H1 (cell line): ENCODE results near the gene TMEM178B. TPM values are rescaled to one million over a fixed set of nuclear protein-coding genes. Genes with fewer than 3 reads are reported as not detected.

Source experiments
- CTCF ChIA-PET: fragments of 300-600 bp; sonication (Branson Sonifier 250); formaldehyde crosslinking; loops from one replicate; lab custom pipeline; 2021; ENCODE audit not compliant: partially characterized antibody; lab: Charles Lee
- POLR2A ChIA-PET: fragments of 300-600 bp; sonication (Branson Sonifier 250); formaldehyde crosslinking; loops from one replicate; lab custom pipeline; 2021; ENCODE audit warnings: inconsistent platforms; ENCODE audit not compliant: partially characterized antibody; lab: Charles Lee
- DNase-seq, 2 experiments: peaks; one replicate each; pipeline versions ENCODE4 v3.0.0 to v3.0.0-alpha.2; 2010 to 2022; ENCODE audit warnings: low spot score in 2 of 2, low read depth in 1 of 2, mixed read lengths in 1 of 2
- FAIRE-seq: peaks from 2 replicates; lab custom pipeline; 2011; peaks lifted over from hg19 to GRCh38; lab: Jason Lieb, UNC
- H2AFZ ChIP-seq: 2 replicates; pipeline ENCODE4 v1.8.1; 2012; ENCODE audit warnings: low read length, inconsistent platforms
- H2AK5ac ChIP-seq: 2 replicates; pipeline ENCODE4 v1.6.1; 2013; ENCODE audit warnings: low read depth, low read length
- H2BK120ac ChIP-seq: replicated peaks from 2 replicates; pipeline ENCODE3; 2013; ENCODE audit warnings: low read depth, low read length, inconsistent platforms
- H2BK12ac ChIP-seq: 2 replicates; pipeline ENCODE4 v1.6.1; 2013; ENCODE audit warnings: low read depth, low read length
- H2BK15ac ChIP-seq: 2 replicates; pipeline ENCODE4 v1.6.1; 2013; ENCODE audit warnings: low read length
- H2BK20ac ChIP-seq: 2 replicates; pipeline ENCODE4 v1.6.1; 2013; ENCODE audit warnings: low read length
- H2BK5ac ChIP-seq: 2 replicates; pipeline ENCODE4 v1.6.1; 2013; ENCODE audit warnings: low read depth, low read length
- H3K14ac ChIP-seq: 2 replicates; pipeline ENCODE4 v1.6.1; 2013; ENCODE audit warnings: inconsistent platforms; ENCODE audit not compliant: insufficient read length
- H3K18ac ChIP-seq: 2 replicates; pipeline ENCODE4 v1.6.1; 2013; ENCODE audit warnings: low read length; ENCODE audit errors: extremely low read depth
- H3K23ac ChIP-seq: 2 replicates; pipeline ENCODE4 v1.6.1; 2013; ENCODE audit warnings: inconsistent platforms; ENCODE audit not compliant: insufficient read length
- H3K23me2 ChIP-seq: 2 replicates; pipeline ENCODE4 v1.6.1; 2013; ENCODE audit warnings: low read depth, low read length
- H3K27ac ChIP-seq: 2 replicates; pipeline ENCODE4 v1.6.1; 2011; ENCODE audit warnings: low read depth, low read length, inconsistent platforms
- H3K27me3 ChIP-seq, 4 experiments: replicated peaks in 1 of 4; 1 replicate in 1 of 4; 2 replicates in 3 of 4; pipeline versions ENCODE4 v1.6.1 to v1.8.1; 2011 to 2013; ENCODE audit warnings: low read length in 3 of 4, mild to moderate bottlenecking in 3 of 4, inconsistent platforms in 2 of 4, mixed read lengths in 2 of 4, moderate library complexity in 1 of 4; ENCODE audit not compliant: control insufficient read depth in 3 of 4, insufficient read depth in 3 of 4; ENCODE audit errors: extremely low read depth in 1 of 4
- H3K36me3 ChIP-seq, 4 experiments: 2 replicates each; pipeline versions ENCODE4 v1.6.1 to v1.8.1; 2011 to 2013; ENCODE audit warnings: mild to moderate bottlenecking in 4 of 4, low read length in 3 of 4, moderate library complexity in 2 of 4, control low read depth in 1 of 4, inconsistent platforms in 1 of 4; ENCODE audit not compliant: insufficient read depth in 4 of 4, control insufficient read depth in 2 of 4
- H3K4ac ChIP-seq: replicated peaks from 2 replicates; pipeline ENCODE3; 2013; ENCODE audit warnings: low read length, low read depth, mixed read lengths, inconsistent platforms; ENCODE audit not compliant: insufficient read length
- H3K4me1 ChIP-seq, 4 experiments: replicated peaks in 1 of 4; 1 replicate in 1 of 4; 2 replicates in 3 of 4; pipeline versions ENCODE4 v1.6.1 to v1.8.1; 2011 to 2013; ENCODE audit warnings: low read length in 3 of 4, inconsistent platforms in 2 of 4, mixed read lengths in 1 of 4; ENCODE audit not compliant: insufficient read depth in 4 of 4, control insufficient read depth in 3 of 4
- H3K4me2 ChIP-seq, 2 experiments: 2 replicates each; pipeline versions ENCODE4 v1.6.1 to v1.8.1; 2011 to 2013; ENCODE audit warnings: low read depth in 2 of 2, low read length in 2 of 2, control low read depth in 1 of 2, inconsistent platforms in 1 of 2, mild to moderate bottlenecking in 1 of 2; ENCODE audit not compliant: insufficient read depth in 1 of 2
- H3K4me3 ChIP-seq, 4 experiments: fragments of 200-600, 300-600 bp in 1 of 4; sonication (generic), shearing (Covaris generic), sonication (Bioruptor Twin) in 1 of 4; 2 replicates each; pipeline versions ENCODE4 v1.5.1 to v1.8.1; 2011 to 2016; ENCODE audit warnings: low read length in 4 of 4, low read depth in 3 of 4, control low read depth in 2 of 4, inconsistent platforms in 2 of 4, mild to moderate bottlenecking in 2 of 4, mixed read lengths in 1 of 4, moderate library complexity in 1 of 4; ENCODE audit not compliant: insufficient read depth in 2 of 4; ENCODE audit errors: extremely low read depth in 1 of 4
- H3K56ac ChIP-seq: replicated peaks from 2 replicates; pipeline ENCODE3; 2013; ENCODE audit warnings: low read depth, mild to moderate bottlenecking, mixed read lengths, low read length, inconsistent platforms; ENCODE audit not compliant: insufficient read length
- H3K79me1 ChIP-seq: 2 replicates; pipeline ENCODE4 v1.6.1; 2013; ENCODE audit warnings: low read depth, low read length, control low read depth
- H3K79me2 ChIP-seq, 2 experiments: 2 replicates each; pipeline versions ENCODE4 v1.6.1 to v1.8.1; 2012 to 2013; ENCODE audit warnings: low read length in 2 of 2, mild to moderate bottlenecking in 2 of 2, inconsistent platforms in 1 of 2; ENCODE audit not compliant: insufficient read depth in 2 of 2, control insufficient read depth in 1 of 2
- H3K9ac ChIP-seq, 4 experiments: replicated peaks in 1 of 4; 1 replicate in 1 of 4; 2 replicates in 3 of 4; pipeline versions ENCODE4 v1.6.1 to v1.8.1; 2011 to 2013; ENCODE audit warnings: low read depth in 3 of 4, low read length in 3 of 4, control low read depth in 2 of 4, mild to moderate bottlenecking in 2 of 4, moderate library complexity in 2 of 4, inconsistent platforms in 1 of 4; ENCODE audit errors: extremely low read depth in 1 of 4
- H3K9me3 ChIP-seq, 2 experiments: 2 replicates each; pipeline versions ENCODE4 v1.6.1 to v1.8.1; 2012 to 2013; ENCODE audit warnings: mild to moderate bottlenecking in 2 of 2, moderate library complexity in 2 of 2, control low read depth in 1 of 2, inconsistent platforms in 1 of 2, low read depth in 1 of 2, low read length in 1 of 2, mixed read lengths in 1 of 2; ENCODE audit not compliant: insufficient read depth in 2 of 2
- H4K20me1 ChIP-seq, 2 experiments: replicated peaks in 1 of 2; 2 replicates each; pipeline versions ENCODE3 to v1.8.1; 2011 to 2013; ENCODE audit warnings: inconsistent platforms in 2 of 2, low read length in 2 of 2, mild to moderate bottlenecking in 1 of 2; ENCODE audit not compliant: insufficient read depth in 2 of 2, control insufficient read depth in 1 of 2
- H4K5ac ChIP-seq: 2 replicates; pipeline ENCODE4 v1.6.1; 2013; ENCODE audit warnings: low read length, low read depth, mixed read lengths, inconsistent platforms; ENCODE audit not compliant: insufficient read length
- H4K8ac ChIP-seq: 2 replicates; pipeline ENCODE4 v1.8.0; 2013; ENCODE audit warnings: mild to moderate bottlenecking, moderate library complexity, low read length, inconsistent platforms; ENCODE audit not compliant: insufficient read depth; ENCODE audit errors: extremely low read depth
- H4K91ac ChIP-seq: replicated peaks from 2 replicates; pipeline ENCODE3; 2013; ENCODE audit warnings: low read length, mixed read lengths, inconsistent platforms; ENCODE audit not compliant: insufficient read length
- ASH2L ChIP-seq: fragments of 200-600, 300-600 bp; sonication (generic); IDR thresholded peaks from one replicate; pipeline ENCODE4 v1.7.1; 2017; ENCODE audit warnings: low read length
- BCL11A ChIP-seq, 2 experiments: IDR thresholded peaks; one replicate each; pipeline ENCODE4 v1.6.1; 2011; ENCODE audit warnings: low read depth in 2 of 2, low read length in 2 of 2, mild to moderate bottlenecking in 2 of 2
- CBX8 ChIP-seq: fragments of 300-800, 300-1000 bp; sonication (generic); IDR thresholded peaks from 2 replicates; pipeline ENCODE4 v1.7.1; 2016; ENCODE audit warnings: low read depth, low read length, borderline replicate concordance
- CHD1 ChIP-seq: IDR thresholded peaks from 2 replicates; pipeline ENCODE4 v1.6.1; 2012; ENCODE audit warnings: low read depth, low read length, improper control_type of control experiment
- KDM5A ChIP-seq: fragments of 200-600 bp; IDR thresholded peaks from 2 replicates; pipeline ENCODE4 v1.7.1; 2012; ENCODE audit warnings: mild to moderate bottlenecking, low read length, inconsistent platforms, mixed read lengths
- POLR2A ChIP-seq, 2 experiments: IDR thresholded peaks; 1 replicate in 1 of 2; 2 replicates in 1 of 2; pipeline ENCODE4 v1.6.1; 2011; ENCODE audit warnings: low read depth in 2 of 2, low read length in 2 of 2, mild to moderate bottlenecking in 2 of 2; ENCODE audit errors: control extremely low read depth in 1 of 2
- RFX5 ChIP-seq: IDR thresholded peaks from 2 replicates; pipeline ENCODE4 v1.6.1; 2011; ENCODE audit warnings: low read depth, low read length, improper control_type of control experiment, borderline replicate concordance
- RXRA ChIP-seq: IDR thresholded peaks from 2 replicates; pipeline ENCODE4 v1.6.1; 2011; ENCODE audit warnings: low read depth, mild to moderate bottlenecking, low read length, moderate library complexity; ENCODE audit not compliant: insufficient read depth
- SIN3A ChIP-seq, 2 experiments: IDR thresholded peaks in 1 of 2; conservative IDR thresholded peaks in 1 of 2; 2 replicates each; pipeline ENCODE4 v1.6.1; 2011 to 2012; ENCODE audit warnings: low read length in 2 of 2, improper control_type of control experiment in 1 of 2, low read depth in 1 of 2, mild to moderate bottlenecking in 1 of 2
- SIX5 ChIP-seq: IDR thresholded peaks from 2 replicates; pipeline ENCODE4 v1.6.1; 2011; ENCODE audit warnings: mild to moderate bottlenecking, low read depth, low read length
- TEAD4 ChIP-seq: IDR thresholded peaks from 2 replicates; pipeline ENCODE4 v1.6.1; 2012; ENCODE audit warnings: low read depth, low read length, inconsistent platforms, mixed read lengths
- WGBS, 2 experiments: shearing (Covaris generic) in 1 of 2; methylation state at CpG; one replicate each; pipeline versions ENCODE4 v1.1.6 to v1.1.7; 2013 to 2015; ENCODE audit warnings: low lambda C conversion rate in 2 of 2, mixed read lengths in 2 of 2, inconsistent platforms in 1 of 2, low coverage in 1 of 2, missing lambda C conversion rate in 1 of 2; ENCODE audit not compliant: insufficient replicate concordance in 2 of 2, insufficient coverage in 1 of 2, insufficient read length in 1 of 2; ENCODE audit errors: extremely low coverage in 1 of 2, missing lambda C conversion rate in 1 of 2; 5-methylcytosine and 5-hydroxymethylcytosine counted together
- polyA plus RNA-seq, 7 experiments: library from polyadenylated mRNA; depleted of rRNA in 3 of 7; stranded (reverse) in 5 of 7; unstranded in 2 of 7; fragments of >200 nt in 5 of 7; fragments of 200-250 nt in 2 of 7; gene quantifications; 1 replicate in 5 of 7; 2 replicates in 1 of 7; 4 replicates in 1 of 7; pipeline versions ENCODE4 v1.2.1 to v1.2.3, GENCODE V29; 2011 to 2013; ENCODE audit warnings: missing spikeins in 2 of 7, mixed read lengths in 2 of 7
- total RNA-seq: library from RNA; stranded (reverse); fragmentation: NEBNext Ultra II Directional; extraction: Animal tissue kit (Norgen Biotek cat#: 25700); gene quantifications from 2 replicates; pipeline ENCODE4 v1.2.1, GENCODE V29; 2021

The TMEM178B gene
- total and polyA plus RNA-seq, 2 of the 8 experiments (the other 6 are each of a cell fraction or from before 2014, with no cell fraction given), result 5.3 to 18.1 TPM

DNA sequence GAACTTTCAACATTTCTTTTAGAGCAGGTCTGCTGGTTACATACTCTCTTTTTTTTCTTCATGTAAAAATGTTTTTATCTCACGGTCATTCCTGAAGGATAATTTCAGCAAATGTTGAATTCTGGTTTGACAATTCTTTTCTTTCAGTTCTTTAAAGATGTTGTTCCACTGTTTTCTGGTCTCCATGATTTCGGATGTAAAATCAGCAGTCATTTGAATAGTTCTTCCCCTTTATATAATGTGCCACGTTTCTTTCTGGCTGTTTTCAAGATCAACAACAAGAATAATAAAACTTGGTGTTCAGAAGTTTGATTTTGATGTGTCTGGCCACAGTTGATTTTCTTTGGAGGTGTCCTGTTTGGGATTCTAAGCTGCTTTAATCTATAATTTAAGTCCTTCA, 45.1 kb upstream of the TMEM178B start:
- H3K4me2 ChIP-seq, result no peak overlapping the region
- H3K56ac ChIP-seq, result no peak overlapping the region
- H3K4me3 ChIP-seq, result no peak overlapping the region
- H4K8ac ChIP-seq, result no peak overlapping the region
- H3K23ac ChIP-seq, result no peak overlapping the region
- no peaks in the 10 kb centered on the region for H4K20me1 ChIP-seq
- H3K18ac ChIP-seq, result no peak overlapping the region
- ChIA-PET POLR2A (no interaction called here), CTCF (interaction anchor here (0.6 to 1.1 kb wide), 2 partner anchors 11 to 1672 kb away, joined by 3 to 5 read pairs; no protein-coding TSS in a partner anchor)
- peaks cover 4 to 12% of the 10 kb centered on the region in 2 experiments for H3K9me3 ChIP-seq
- H3K4me1 ChIP-seq, result peaks cover 0 to 4% (median 0%) of the 10 kb centered on the region in 4 experiments; a peak in 2 of 7 replicates
- H2AK5ac ChIP-seq, result no peak overlapping the region
- H2BK15ac ChIP-seq, result no peak overlapping the region
- no peak overlapping the region for H2BK20ac ChIP-seq
- H2BK5ac ChIP-seq, result no peak overlapping the region
- no peaks in the 10 kb centered on the region for H3K79me2 ChIP-seq
- no peak overlapping the region for H3K9ac ChIP-seq
- no peak overlapping the region for H2AFZ ChIP-seq
- TF ChIP-seq ASH2L, result no peak
- no peak for TF ChIP-seq CBX8
- no peak for TF ChIP-seq POLR2A (IDR thresholded peaks at IDR 0.05; ENCODE audit: control extremely low read depth in 1 of 2, low read depth in 2 of 2, low read length in 2 of 2)
- TF ChIP-seq RFX5, result no peak
- no peak for TF ChIP-seq CHD1
- TF ChIP-seq SIX5, result no peak
- no peak for TF ChIP-seq SIN3A (conservative IDR thresholded peaks at IDR 0.05 in 1 of 2, IDR thresholded peaks at IDR 0.05 in 1 of 2; ENCODE audit: low read depth in 1 of 2, low read length in 2 of 2)
- TF ChIP-seq RXRA, result no peak
- no peak for TF ChIP-seq KDM5A
- TF ChIP-seq TEAD4, result no peak
- no peak for TF ChIP-seq BCL11A (IDR thresholded peaks at IDR 0.05; ENCODE audit: low read depth in 2 of 2, low read length in 2 of 2)
- H3K27ac ChIP-seq, result no peak overlapping the region
- no peaks in the 10 kb centered on the region for H3K27me3 ChIP-seq
- no peaks in the 10 kb centered on the region for H3K79me1 ChIP-seq
- no peak for FAIRE-seq
- H2BK120ac ChIP-seq, result no peak overlapping the region
- no peak overlapping the region for H3K14ac ChIP-seq
- H3K23me2 ChIP-seq, result no peaks in the 10 kb centered on the region
- 93% methylated on average over 3 of the region's 3 CpGs; no CpG with 5 or more reads in 1 of the 2 experiments for WGBS, 2 experiments
- H3K36me3 ChIP-seq, result no peaks in the 10 kb centered on the region
- no peak overlapping the region for H2BK12ac ChIP-seq
- no peak overlapping the region for H4K91ac ChIP-seq
- no peak for DNase-seq
- H4K5ac ChIP-seq, result no peak overlapping the region
- no peak overlapping the region for H3K4ac ChIP-seq
